ENCODE measurements around the gene XYLT1.

XYLT1 gene

GRCh38 chr16:17457997-17458396 is 12.8 kb downstream of the XYLT1 start:
- no peak for FAIRE-seq

GRCh38 chr16:17457513-17457912 is 13.2 kb downstream of the XYLT1 start:
- no peak for FAIRE-seq

- FAIRE-seq, result no peak
These were observed 16.5 kb downstream of the XYLT1 start for GRCh38 chr16:17454162-17454730.

- FAIRE-seq, result no peak
These were observed 17.3 kb downstream of the XYLT1 start for GRCh38 chr16:17453364-17454038.

GRCh38 chr16:17452922-17453321 is 17.8 kb downstream of the XYLT1 start:
- FAIRE-seq, result no peak

- no peak for FAIRE-seq
These were observed 18.9 kb downstream of the XYLT1 start for GRCh38 chr16:17451843-17452242.

- FAIRE-seq, result no peak
These were observed 20.5 kb downstream of the XYLT1 start for GRCh38 chr16:17450291-17450690.

GRCh38 chr16:17448640-17449638 is 21.8 kb downstream of the XYLT1 start:
- no peak for FAIRE-seq

- FAIRE-seq, result no peak
These were observed 23.6 kb downstream of the XYLT1 start for GRCh38 chr16:17447101-17447569.

- no peak for FAIRE-seq
These were observed 24.1 kb downstream of the XYLT1 start for GRCh38 chr16:17446661-17447060.

GRCh38 chr16:17445421-17445820 is 25.3 kb downstream of the XYLT1 start:
- FAIRE-seq, result no peak

- FAIRE-seq, result no peak
These were observed 26.1 kb downstream of the XYLT1 start for GRCh38 chr16:17444658-17445057.

- no peak for FAIRE-seq
These were observed 30.6 kb downstream of the XYLT1 start for GRCh38 chr16:17440131-17440530.

- FAIRE-seq, result no peak
These were observed 31.2 kb downstream of the XYLT1 start for GRCh38 chr16:17439580-17439979.

GRCh38 chr16:17437981-17438380 is 32.8 kb downstream of the XYLT1 start:
- FAIRE-seq, result no peak

GRCh38 chr16:17437127-17437720 is 33.5 kb downstream of the XYLT1 start:
- FAIRE-seq, result no peak

GRCh38 chr16:17435318-17435717 is 35.4 kb downstream of the XYLT1 start:
- FAIRE-seq, result no peak

- FAIRE-seq, result no peak
These were observed 36.9 kb downstream of the XYLT1 start for GRCh38 chr16:17433577-17434451.

GRCh38 chr16:17432901-17433576 is 37.7 kb downstream of the XYLT1 start:
- FAIRE-seq, result no peak

GRCh38 chr16:17431968-17432625 is 38.7 kb downstream of the XYLT1 start:
- no peak for FAIRE-seq

GRCh38 chr16:17431012-17431411 is 39.7 kb downstream of the XYLT1 start:
- FAIRE-seq, result no peak

All from colon (tissue), 2 donors.